ENCODE results near the gene SLC16A8. TPM values are rescaled to one million over a fixed set of nuclear protein-coding genes. Genes with fewer than 3 reads are reported as not detected.

SLC16A8 gene
- total RNA-seq, 1 experiment from 2014 or later, result not detected

DNA sequence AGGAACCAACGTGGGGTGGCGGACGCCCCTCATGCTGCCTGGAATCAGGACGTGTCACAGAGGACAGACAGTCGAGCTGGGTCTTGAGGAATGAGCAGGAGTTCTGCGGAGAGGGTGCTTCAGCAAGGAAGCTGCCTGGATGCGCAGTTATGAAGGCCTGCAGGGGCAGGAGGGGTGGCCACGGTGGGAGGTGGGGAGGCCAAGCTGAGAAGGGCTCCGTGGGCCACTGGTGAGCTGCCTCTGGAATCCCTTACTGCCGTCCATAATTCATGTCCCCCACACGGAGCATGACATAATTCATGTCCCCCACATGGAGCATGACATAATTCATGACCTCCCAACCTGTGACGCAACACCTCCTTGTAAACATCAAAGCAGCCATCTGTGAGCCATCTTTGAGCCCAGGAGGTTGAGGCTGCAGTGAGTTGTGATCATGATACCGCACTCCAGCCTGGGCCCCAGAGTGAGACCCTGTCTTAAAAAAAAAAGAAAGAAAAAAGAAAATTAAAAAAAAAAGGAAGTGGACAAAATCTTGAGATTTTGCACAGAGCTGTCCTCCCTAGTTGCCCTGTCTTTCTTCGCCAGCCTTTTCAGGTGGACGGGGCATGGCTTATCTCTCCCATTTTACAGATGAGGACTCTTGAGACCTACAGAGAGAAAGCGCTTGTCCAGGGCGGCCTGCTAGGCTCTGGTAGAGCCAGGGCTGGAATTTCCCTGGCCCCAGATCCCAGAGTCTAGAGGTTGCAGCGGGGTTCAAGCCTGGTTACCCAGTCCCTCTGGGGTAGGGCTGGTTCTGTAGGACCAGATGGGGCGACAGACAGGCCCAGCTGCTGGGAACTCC lies 51.1 kb downstream of the SLC16A8 start:
- DNase-seq (ENCODE audit: extremely low read depth, low read depth), result no peak

GRCh38 chr22:38031491-38031890 lies 52.5 kb downstream of the SLC16A8 start:
- no peak for DNase-seq (ENCODE audit: extremely low read depth, low read depth)

DNA sequence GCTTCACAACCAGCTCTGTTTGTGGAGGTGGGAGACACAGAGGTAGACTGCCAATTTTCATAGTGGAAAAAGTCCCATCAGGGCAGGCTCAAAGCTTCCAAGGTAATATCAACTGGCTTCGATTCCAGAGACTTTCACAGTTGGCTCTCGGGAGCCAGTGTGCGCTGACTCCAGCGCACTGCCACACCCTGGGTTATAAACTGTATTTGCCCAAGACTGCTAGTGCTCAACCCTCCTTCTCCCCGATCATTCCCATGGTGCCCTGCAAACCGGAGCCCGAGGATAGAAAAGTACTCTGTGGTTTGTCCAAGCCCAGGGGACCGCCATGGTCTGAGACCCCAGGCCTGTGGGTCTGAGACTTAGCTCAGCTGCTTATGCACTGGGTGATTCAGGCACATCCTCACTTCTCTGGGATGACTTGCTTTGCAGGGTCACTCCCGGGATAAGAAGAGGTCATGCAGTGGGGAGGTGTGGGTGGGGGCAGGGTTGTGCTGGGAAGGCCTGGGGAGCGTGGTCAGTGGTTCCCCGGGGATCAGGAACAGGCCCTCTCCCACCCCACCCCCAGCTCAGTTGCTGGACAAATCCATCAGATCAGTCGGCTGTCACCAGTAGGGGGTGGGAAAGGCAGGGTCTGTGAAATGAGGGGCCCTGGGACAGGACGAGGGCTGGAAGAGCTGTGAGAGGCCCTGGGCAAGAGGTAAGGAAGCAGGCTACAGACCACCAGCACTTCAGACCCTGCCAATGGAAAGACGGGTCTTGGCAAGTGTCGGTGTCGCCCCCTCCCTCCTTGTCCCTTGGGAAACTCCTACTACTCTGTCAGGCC lies 53.5 kb downstream of the SLC16A8 start:
- DNase-seq (ENCODE audit: extremely low read depth, low read depth), result no peak

- no peak for DNase-seq (ENCODE audit: extremely low read depth, low read depth)
Measured at GRCh38 chr22:38029901-38030300, 54.1 kb downstream of the SLC16A8 start.

GRCh38 chr22:38029370-38029769 lies 54.6 kb downstream of the SLC16A8 start:
- no peak for DNase-seq (ENCODE audit: extremely low read depth, low read depth)

GRCh38 chr22:38028344-38029130 lies 55.4 kb downstream of the SLC16A8 start:
- DNase-seq (ENCODE audit: extremely low read depth, low read depth), result no peak

Other genes starting within 250 kb of the SLC16A8 start
- 8.1 and 8.4 TPM in 2 replicates for gene ANKRD54, start 239.8 kb downstream of the SLC16A8 start, total RNA-seq (2014; rRNA removed; shearing (Covaris generic))
- gene EIF3L, start 234.8 kb downstream of the SLC16A8 start, total RNA-seq (2014; rRNA removed; shearing (Covaris generic)), result 270 and 290 TPM in 2 replicates
- 6.3 and 7.5 TPM in 2 replicates for gene MICALL1, start 177.9 kb downstream of the SLC16A8 start, total RNA-seq (2014; rRNA removed; shearing (Covaris generic))
- gene C22orf23, start 130.6 kb downstream of the SLC16A8 start, total RNA-seq (2014; rRNA removed; shearing (Covaris generic)), result 2.4 TPM in 1 of 2 replicates, not detected in the other
- 37.4 and 50.0 TPM in 2 replicates for gene POLR2F, start 130.5 kb downstream of the SLC16A8 start, total RNA-seq (2014; rRNA removed; shearing (Covaris generic))
- not detected in 2 replicates for gene SOX10, start 99.6 kb downstream of the SLC16A8 start, total RNA-seq (2014; rRNA removed; shearing (Covaris generic))
- gene PICK1, start 26.8 kb downstream of the SLC16A8 start, total RNA-seq (2014; rRNA removed; shearing (Covaris generic)), result 6.0 and 9.3 TPM in 2 replicates
- not detected in 2 replicates for gene BAIAP2L2, start 26.5 kb upstream of the SLC16A8 start, total RNA-seq (2014; rRNA removed; shearing (Covaris generic))
- 6.8 and 7.5 TPM in 2 replicates for gene PLA2G6, start 97.6 kb upstream of the SLC16A8 start, total RNA-seq (2014; rRNA removed; shearing (Covaris generic))
- 10.7 and 12.4 TPM in 2 replicates for gene MAFF, start 117.8 kb upstream of the SLC16A8 start, total RNA-seq (2014; rRNA removed; shearing (Covaris generic))
- 7.9 and 10.0 TPM in 2 replicates for gene TMEM184B, start 188.8 kb upstream of the SLC16A8 start, total RNA-seq (2014; rRNA removed; shearing (Covaris generic))
- gene CSNK1E, start 233.2 kb upstream of the SLC16A8 start, total RNA-seq (2014; rRNA removed; shearing (Covaris generic)), result 122 and 135 TPM in 2 replicates